ENCODE results near the gene RFX1.

GRCh38 chr19:13965926-13966683 lies 40.0 kb downstream of the RFX1 start:
- TF ChIP-seq CTCF (IDR thresholded peaks at IDR 0.05) (no peak), POLR2A (IDR thresholded peaks at IDR 0.05) (no peak)

Measured in lower leg skin (tissue), 3 donors.